HepG2 (cell line): Measurements from ENCODE around the gene VAT1L. TPM values are rescaled to one million over a fixed set of nuclear protein-coding genes. Genes with fewer than 3 reads are reported as not detected.

ENCODE experiments used
- BCL6 ChIP-seq: IDR thresholded peaks from 2 replicates; pipeline ENCODE4 v1.6.1; 2016; ENCODE audit warnings: missing genetic modification reagents, missing compliant biosample characterization
- ELK4 ChIP-seq: sonication (generic); formaldehyde crosslinking; IDR thresholded peaks from 2 replicates; pipeline ENCODE4 v1.9.0; 2021; ENCODE audit warnings: missing genetic modification reagents, borderline replicate concordance
- ISL2 ChIP-seq: sonication (generic); formaldehyde crosslinking; IDR thresholded peaks from 2 replicates; pipeline ENCODE4 v1.5.0; 2020; ENCODE audit warnings: missing genetic modification reagents
- MIXL1 ChIP-seq: IDR thresholded peaks from 2 replicates; pipeline ENCODE4 v1.6.1; 2016
- NFYB ChIP-seq: sonication (generic); formaldehyde crosslinking; IDR thresholded peaks from 2 replicates; pipeline ENCODE4 v1.4.0; 2020; ENCODE audit warnings: missing genetic modification reagents
- PHF21A ChIP-seq: sonication (generic); formaldehyde crosslinking; IDR thresholded peaks from 2 replicates; pipeline ENCODE4 v1.5.0; 2020; ENCODE audit warnings: mild to moderate bottlenecking, missing genetic modification reagents
- REPIN1 ChIP-seq: sonication (generic); formaldehyde crosslinking; IDR thresholded peaks from 2 replicates; pipeline ENCODE4 v1.8.0; 2022; ENCODE audit warnings: missing genetic modification reagents, low read depth, mild to moderate bottlenecking, borderline replicate concordance
- RFXAP ChIP-seq: sonication (generic); formaldehyde crosslinking; IDR thresholded peaks from 2 replicates; pipeline ENCODE4 v1.4.0; 2020; ENCODE audit warnings: missing genetic modification reagents, borderline replicate concordance
- STAT5B ChIP-seq: sonication (generic); formaldehyde crosslinking; IDR thresholded peaks from 2 replicates; pipeline ENCODE4 v1.4.0; 2020; ENCODE audit warnings: missing genetic modification reagents
- TERF1 ChIP-seq: sonication (generic); formaldehyde crosslinking; IDR thresholded peaks from 2 replicates; pipeline ENCODE4 v1.8.0; 2022; ENCODE audit warnings: mild to moderate bottlenecking, missing genetic modification reagents, moderate library complexity
- TSC22D2 ChIP-seq: sonication (generic); formaldehyde crosslinking; IDR thresholded peaks from 2 replicates; pipeline ENCODE4 v1.5.1; 2020; ENCODE audit warnings: missing genetic modification reagents, mild to moderate bottlenecking, borderline replicate concordance
- WIZ ChIP-seq: sonication (generic); formaldehyde crosslinking; IDR thresholded peaks from 2 replicates; pipeline ENCODE4 v1.5.1; 2020; ENCODE audit warnings: mild to moderate bottlenecking, missing genetic modification reagents
- ZNF143 ChIP-seq: sonication (generic); formaldehyde crosslinking; IDR thresholded peaks from 2 replicates; pipeline ENCODE4 v1.4.0; 2020; ENCODE audit warnings: missing genetic modification reagents
- ZNF30 ChIP-seq: sonication (generic); formaldehyde crosslinking; IDR thresholded peaks from 2 replicates; pipeline ENCODE4 v1.5.0; 2020; ENCODE audit warnings: mild to moderate bottlenecking, missing genetic modification reagents
- ZNF414 ChIP-seq: sonication (generic); formaldehyde crosslinking; IDR thresholded peaks from 2 replicates; pipeline ENCODE4 v1.5.0; 2020; ENCODE audit warnings: missing genetic modification reagents
- ZNF550 ChIP-seq: sonication (generic); formaldehyde crosslinking; IDR thresholded peaks from 2 replicates; pipeline ENCODE4 v1.4.0; 2020; ENCODE audit warnings: mild to moderate bottlenecking, missing genetic modification reagents, borderline replicate concordance
- ZNF558 ChIP-seq: sonication (generic); formaldehyde crosslinking; IDR thresholded peaks from 2 replicates; pipeline ENCODE4 v1.9.0; 2022; ENCODE audit warnings: mild to moderate bottlenecking, missing genetic modification reagents, borderline replicate concordance
- ZNF572 ChIP-seq: sonication (generic); formaldehyde crosslinking; IDR thresholded peaks from 2 replicates; pipeline ENCODE4 v1.5.1; 2020; ENCODE audit warnings: mild to moderate bottlenecking, missing genetic modification reagents
- ZNF839 ChIP-seq: sonication (generic); formaldehyde crosslinking; IDR thresholded peaks from 2 replicates; pipeline ENCODE4 v1.4.0; 2020; ENCODE audit warnings: missing genetic modification reagents, mild to moderate bottlenecking, borderline replicate concordance
- polyA plus RNA-seq, 8 experiments: library from polyadenylated mRNA; depleted of rRNA in 3 of 8; stranded (reverse) in 7 of 8; unstranded in 1 of 8; fragments of >200 nt; fragmentation: Illumina TruSeq in 4 of 8; extraction: Trizol in 4 of 8; gene quantifications; 2 replicates each; pipeline versions ENCODE4 v1.2.1 to v1.2.3, GENCODE V29; 2011 to 2016; ENCODE audit warnings: low read depth in 4 of 8, missing spikeins in 1 of 8, mixed read lengths in 1 of 8; ENCODE audit not compliant: insufficient read depth in 1 of 8
- total RNA-seq, 5 experiments: library from RNA; depleted of rRNA; stranded (reverse); fragments of >200 nt; fragmentation: Illumina TruSeq; extraction: Trizol; gene quantifications; 2 replicates each; pipeline ENCODE4 v1.2.3, GENCODE V29; 2016; ENCODE audit warnings: low read depth in 1 of 5
- TF ChIP-seq, protein P1 (sequence below): IDR thresholded peaks from 2 replicates; pipeline ENCODE4 v1.6.1; 2016; ENCODE audit warnings: missing compliant biosample characterization, missing genetic modification reagents, borderline replicate concordance
- TF ChIP-seq, protein P2 (sequence below): sonication (generic); formaldehyde crosslinking; IDR thresholded peaks from 2 replicates; pipeline ENCODE4 v1.8.1; 2022; ENCODE audit warnings: mild to moderate bottlenecking, missing genetic modification reagents
- TF ChIP-seq, protein P3 (sequence below): sonication (generic); formaldehyde crosslinking; IDR thresholded peaks from 2 replicates; pipeline ENCODE4 v1.4.0; 2020; ENCODE audit warnings: mild to moderate bottlenecking, missing genetic modification reagents
- TF ChIP-seq, protein P4 (sequence below): sonication (generic); formaldehyde crosslinking; IDR thresholded peaks from 2 replicates; pipeline ENCODE4 v1.9.0; 2021; ENCODE audit warnings: missing genetic modification reagents, borderline replicate concordance

Gene VAT1L
- total and polyA plus RNA-seq, 2 of the 13 experiments (the other 11 are each of a cell fraction or from before 2014, with no cell fraction given): not detected

DNA sequence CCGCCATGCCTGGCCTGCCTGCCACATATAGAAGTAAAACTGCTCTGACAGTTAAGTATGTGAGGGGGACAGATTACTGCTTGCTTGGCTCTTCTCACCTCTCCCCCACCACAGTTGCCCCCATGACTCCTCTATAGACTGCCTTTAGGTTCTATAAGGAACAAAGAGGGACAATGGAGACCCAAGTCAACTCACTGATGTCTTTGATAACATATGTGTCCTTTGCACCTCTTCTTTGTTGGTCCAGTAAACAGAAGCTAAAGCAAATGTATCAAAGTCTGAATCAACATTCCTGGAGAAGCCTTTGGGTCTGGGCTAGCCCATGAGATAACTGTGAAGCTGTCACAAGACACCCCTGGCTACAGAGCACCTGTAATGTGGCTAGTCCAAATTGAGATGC, 38.9 kb upstream of the VAT1L start (continued):
- TF ChIP-seq WIZ (CRISPR knock-in tag): peak; percentile 54
- TF ChIP-seq, protein P1, sequence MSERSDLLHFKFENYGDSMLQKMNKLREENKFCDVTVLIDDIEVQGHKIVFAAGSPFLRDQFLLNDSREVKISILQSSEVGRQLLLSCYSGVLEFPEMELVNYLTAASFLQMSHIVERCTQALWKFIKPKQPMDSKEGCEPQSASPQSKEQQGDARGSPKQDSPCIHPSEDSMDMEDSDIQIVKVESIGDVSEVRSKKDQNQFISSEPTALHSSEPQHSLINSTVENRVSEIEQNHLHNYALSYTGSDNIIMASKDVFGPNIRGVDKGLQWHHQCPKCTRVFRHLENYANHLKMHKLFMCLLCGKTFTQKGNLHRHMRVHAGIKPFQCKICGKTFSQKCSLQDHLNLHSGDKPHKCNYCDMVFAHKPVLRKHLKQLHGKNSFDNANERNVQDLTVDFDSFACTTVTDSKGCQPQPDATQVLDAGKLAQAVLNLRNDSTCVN: no peak
- TF ChIP-seq ELK4 (CRISPR knock-in tag): no peak
- TF ChIP-seq BCL6 (CRISPR knock-in tag): peak; percentile 76
- TF ChIP-seq, protein P2, sequence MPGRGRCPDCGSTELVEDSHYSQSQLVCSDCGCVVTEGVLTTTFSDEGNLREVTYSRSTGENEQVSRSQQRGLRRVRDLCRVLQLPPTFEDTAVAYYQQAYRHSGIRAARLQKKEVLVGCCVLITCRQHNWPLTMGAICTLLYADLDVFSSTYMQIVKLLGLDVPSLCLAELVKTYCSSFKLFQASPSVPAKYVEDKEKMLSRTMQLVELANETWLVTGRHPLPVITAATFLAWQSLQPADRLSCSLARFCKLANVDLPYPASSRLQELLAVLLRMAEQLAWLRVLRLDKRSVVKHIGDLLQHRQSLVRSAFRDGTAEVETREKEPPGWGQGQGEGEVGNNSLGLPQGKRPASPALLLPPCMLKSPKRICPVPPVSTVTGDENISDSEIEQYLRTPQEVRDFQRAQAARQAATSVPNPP (CRISPR knock-in tag): 0 out of 2 replicates have a peak, but pooled peaks have one; percentile 47
- TF ChIP-seq RFXAP (CRISPR knock-in tag): no peak
- no peak for TF ChIP-seq PHF21A (CRISPR knock-in tag)
- no peak for TF ChIP-seq ZNF572 (CRISPR knock-in tag)
- no peak for TF ChIP-seq ZNF550 (CRISPR knock-in tag)
- TF ChIP-seq TERF1 (CRISPR knock-in tag): no peak
- TF ChIP-seq ZNF143: no peak
- TF ChIP-seq TSC22D2 (CRISPR knock-in tag): no peak
- TF ChIP-seq, protein P3, sequence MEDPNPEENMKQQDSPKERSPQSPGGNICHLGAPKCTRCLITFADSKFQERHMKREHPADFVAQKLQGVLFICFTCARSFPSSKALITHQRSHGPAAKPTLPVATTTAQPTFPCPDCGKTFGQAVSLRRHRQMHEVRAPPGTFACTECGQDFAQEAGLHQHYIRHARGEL: no peak
- TF ChIP-seq ISL2 (CRISPR knock-in tag): peak; percentile 77
- peak; percentile 66; the same call in 1 of the 2 replicates for TF ChIP-seq MIXL1 (CRISPR knock-in tag)
- TF ChIP-seq NFYB (CRISPR knock-in tag): no peak
- TF ChIP-seq STAT5B (CRISPR knock-in tag): no peak
- peak; percentile 84; the same call in 1 of the 2 replicates for TF ChIP-seq REPIN1 (CRISPR knock-in tag)
- no peak for TF ChIP-seq ZNF839 (CRISPR knock-in tag)
- TF ChIP-seq ZNF30 (CRISPR knock-in tag): no peak
- TF ChIP-seq ZNF558 (CRISPR knock-in tag): no peak
- TF ChIP-seq ZNF414 (CRISPR knock-in tag): 0 out of 2 replicates have a peak, but pooled peaks have one; percentile 57
- TF ChIP-seq, protein P4, sequence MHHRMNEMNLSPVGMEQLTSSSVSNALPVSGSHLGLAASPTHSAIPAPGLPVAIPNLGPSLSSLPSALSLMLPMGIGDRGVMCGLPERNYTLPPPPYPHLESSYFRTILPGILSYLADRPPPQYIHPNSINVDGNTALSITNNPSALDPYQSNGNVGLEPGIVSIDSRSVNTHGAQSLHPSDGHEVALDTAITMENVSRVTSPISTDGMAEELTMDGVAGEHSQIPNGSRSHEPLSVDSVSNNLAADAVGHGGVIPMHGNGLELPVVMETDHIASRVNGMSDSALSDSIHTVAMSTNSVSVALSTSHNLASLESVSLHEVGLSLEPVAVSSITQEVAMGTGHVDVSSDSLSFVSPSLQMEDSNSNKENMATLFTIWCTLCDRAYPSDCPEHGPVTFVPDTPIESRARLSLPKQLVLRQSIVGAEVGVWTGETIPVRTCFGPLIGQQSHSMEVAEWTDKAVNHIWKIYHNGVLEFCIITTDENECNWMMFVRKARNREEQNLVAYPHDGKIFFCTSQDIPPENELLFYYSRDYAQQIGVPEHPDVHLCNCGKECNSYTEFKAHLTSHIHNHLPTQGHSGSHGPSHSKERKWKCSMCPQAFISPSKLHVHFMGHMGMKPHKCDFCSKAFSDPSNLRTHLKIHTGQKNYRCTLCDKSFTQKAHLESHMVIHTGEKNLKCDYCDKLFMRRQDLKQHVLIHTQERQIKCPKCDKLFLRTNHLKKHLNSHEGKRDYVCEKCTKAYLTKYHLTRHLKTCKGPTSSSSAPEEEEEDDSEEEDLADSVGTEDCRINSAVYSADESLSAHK (CRISPR knock-in tag): no peak
